T-helper 1 cell treated with Interleukin-12 subunit alpha and Interleukin-12 subunit beta and Interleukin-4 antibody, amounts not matched to agents 30 ng/mL and 1 ng/mL, for 36 hours (primary cell): ENCODE data around the gene GVQW3. TPM values are rescaled to one million over a fixed set of nuclear protein-coding genes. Genes with fewer than 3 reads are reported as not detected.

Experiments
- intact Hi-C: fragments of 100-400 bp; cut with micrococcal nuclease; formaldehyde crosslinking; loops from one replicate; pipeline ENCODE4 v1.15.1; 2024
- total RNA-seq: library from RNA; stranded (reverse); gene quantifications from 2 replicates; pipeline ENCODE4 v1.2.3, GENCODE V29; 2022

GVQW3 gene
- 3.7 and 4.2 TPM in 2 replicates for total RNA-seq

DNA sequence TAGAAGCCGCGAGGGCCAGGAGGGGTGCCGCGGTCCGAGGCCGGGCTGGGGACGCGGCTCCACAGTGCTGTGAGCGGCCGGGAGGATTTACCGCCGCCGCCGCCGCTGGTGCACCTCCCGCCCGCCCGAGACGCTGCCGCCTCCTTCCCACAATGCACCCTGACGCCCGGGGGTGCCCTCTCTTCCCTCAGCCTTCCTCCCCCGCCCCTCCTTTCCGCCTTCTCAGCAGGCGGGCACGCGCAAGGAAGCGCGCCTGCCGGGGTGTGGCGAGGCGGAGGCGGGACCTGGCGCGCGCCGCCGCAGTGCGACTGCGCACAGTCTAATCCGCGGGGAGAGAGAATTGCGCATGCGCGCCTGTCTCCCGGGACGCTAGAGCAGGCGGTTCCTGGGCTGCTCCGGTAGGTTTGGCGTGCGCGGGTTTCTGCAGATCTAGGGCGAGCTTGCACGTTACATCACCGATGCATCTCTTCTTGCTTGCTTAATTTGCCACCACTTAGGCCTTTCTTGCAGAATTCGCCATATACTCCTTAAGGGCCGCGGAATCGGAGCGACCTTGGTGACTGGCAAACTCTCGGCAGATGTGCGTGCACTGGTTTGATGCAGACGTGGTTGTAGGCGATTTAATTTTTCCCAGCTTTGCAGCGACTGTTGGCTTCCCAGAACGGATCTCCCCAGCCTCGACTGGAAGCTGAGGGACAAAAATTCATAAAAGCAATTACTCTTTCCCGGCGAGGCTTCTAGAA is at the start of gene GVQW3, which contains the start of gene THAP12:
GVQW3 (plus strand) TSS at position 347 of the 743 bp plus-strand sequence. CDS start 506 bp downstream, outside the sequence.
THAP12 (minus strand) TSS at position 156 of the 743 bp plus-strand sequence. CDS start 296 bp downstream, outside the sequence.
- intact Hi-C loops = loop anchor here (1.0 to 5.0 kb wide), 11 partner anchors 63 to 1984 kb away; partner anchors contain the start of genes AAMDC, ACER3, NEU3 and PGM2L1

DNA sequence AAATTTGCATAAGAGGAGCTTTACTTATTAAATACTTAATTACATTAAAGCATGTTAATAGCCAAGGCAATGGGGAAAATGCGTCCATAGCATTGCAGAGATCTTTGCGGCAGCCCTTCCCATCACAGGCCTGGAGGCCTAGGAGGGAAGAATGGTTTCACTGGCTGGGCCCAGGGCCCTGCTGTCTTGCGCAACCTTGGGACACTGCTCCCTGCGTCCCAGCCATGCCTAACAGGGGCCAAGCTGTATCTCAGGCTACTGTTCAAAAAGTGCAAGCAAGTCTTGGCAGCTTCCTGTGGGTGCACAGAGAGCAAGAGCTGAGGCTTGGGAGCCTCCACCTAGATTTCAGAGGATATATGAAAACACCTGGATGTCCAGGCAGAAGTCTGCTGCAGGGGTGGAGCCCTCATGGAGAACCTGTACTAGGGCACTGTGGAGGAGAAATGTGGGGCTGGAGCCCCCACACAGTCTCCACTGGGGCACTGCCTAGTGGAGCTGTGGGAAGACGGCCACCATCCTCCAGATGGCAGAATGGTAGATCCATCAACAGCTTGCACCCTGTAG is 46.2 kb upstream of the GVQW3 start:
- intact Hi-C loops = no loop called here

DNA sequence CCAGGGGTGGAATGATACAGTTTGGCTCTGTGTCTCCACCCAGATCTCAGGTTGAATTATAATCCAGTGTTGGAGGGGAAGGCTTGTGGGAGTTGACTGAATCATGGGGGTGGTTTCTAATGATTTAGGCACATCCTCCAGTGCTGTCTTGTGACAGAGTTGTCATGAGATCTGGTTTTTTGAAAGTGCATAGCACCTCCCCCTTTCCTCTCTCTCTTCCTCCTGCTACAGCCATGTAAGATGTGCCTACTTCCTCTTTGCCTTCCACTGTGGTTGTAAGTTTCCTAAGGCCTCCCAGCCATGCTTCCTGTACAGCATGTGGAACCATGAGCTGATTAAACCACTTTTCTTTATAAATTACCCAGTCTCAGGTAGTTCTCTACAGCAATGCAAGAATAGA is 45.3 kb upstream of the GVQW3 start:
- intact Hi-C loops = no loop called here

DNA sequence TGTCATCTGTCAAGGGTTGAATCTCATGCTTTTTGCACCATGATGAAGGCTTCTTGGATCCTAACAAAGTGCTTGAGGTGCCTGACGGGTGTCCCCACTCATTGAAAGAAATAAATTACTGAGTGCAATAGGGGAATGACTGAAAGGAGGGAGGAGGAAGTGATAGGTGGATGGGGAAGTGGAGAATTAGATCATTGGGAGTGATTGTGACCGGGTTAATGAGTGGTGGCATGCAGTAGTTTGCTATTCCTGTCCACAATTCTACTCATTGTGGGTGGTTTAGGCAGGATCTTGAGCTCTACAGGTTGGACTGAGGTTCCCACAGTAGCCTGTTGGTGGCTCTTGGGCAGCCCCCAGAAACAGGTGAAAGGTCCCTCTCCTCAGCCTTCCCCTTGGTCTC is 44.5 kb upstream of the GVQW3 start:
- intact Hi-C loops = no loop called here

DNA sequence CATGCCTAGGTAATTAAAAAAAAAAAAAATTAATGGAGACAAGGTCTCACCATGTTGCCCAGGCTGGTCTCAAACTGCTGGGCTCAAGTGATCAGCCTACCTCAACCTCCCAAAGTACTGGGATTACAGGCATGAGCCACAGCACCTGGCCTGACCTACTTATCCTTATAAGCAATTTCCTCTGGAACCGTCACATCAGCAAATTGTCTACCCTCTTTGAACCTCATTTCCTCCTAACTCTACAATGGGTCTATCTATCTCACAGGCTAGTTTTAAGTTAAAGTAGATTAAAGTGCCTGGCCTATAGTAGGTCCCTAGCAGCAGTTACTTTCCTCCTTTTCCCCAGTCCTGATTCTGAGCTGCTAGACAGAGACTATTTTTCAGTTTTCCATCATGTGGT is 43.7 kb upstream of the GVQW3 start:
- intact Hi-C loops = no loop called here

DNA sequence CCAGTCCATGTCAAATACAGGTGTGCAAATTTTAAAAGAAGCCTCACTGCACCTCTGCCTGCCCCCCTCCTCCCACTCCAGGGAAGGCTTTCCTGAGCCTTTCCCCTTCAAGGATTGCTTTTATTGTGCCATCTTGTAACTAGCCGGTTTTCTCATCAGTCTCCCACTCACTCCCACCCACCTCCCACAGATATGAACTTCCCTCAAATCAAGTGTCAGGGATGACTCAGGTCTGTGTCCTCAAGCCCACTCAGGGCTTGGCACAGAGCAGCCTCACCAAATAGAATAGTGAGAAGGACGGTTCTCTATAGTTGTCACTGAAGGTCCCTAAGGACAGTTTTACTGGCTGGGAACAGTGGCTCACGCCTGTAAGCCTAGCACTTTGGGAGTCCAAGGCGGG is 43.2 kb upstream of the GVQW3 start:
- intact Hi-C loops = no loop called here

DNA sequence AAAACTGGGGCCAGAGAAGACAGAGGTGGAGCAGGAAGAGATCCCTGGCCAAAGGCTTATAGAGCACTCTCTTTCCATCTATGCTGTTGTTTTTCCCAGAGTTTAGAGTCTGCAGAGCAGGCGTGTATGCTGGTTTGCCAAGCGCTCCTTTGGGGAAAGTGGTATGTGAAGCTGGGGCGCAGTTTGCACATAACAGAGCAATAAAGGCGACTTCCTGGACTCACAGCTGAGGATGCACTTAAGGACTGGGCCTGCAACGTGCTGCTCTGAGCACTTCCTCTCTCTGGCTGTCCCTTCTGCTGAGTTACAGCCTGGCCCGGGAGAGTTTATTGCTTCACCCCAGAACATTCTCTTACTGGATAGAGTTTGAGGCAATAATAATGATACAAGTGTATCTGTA is 41.9 kb upstream of the GVQW3 start:
- intact Hi-C loops = no loop called here

DNA sequence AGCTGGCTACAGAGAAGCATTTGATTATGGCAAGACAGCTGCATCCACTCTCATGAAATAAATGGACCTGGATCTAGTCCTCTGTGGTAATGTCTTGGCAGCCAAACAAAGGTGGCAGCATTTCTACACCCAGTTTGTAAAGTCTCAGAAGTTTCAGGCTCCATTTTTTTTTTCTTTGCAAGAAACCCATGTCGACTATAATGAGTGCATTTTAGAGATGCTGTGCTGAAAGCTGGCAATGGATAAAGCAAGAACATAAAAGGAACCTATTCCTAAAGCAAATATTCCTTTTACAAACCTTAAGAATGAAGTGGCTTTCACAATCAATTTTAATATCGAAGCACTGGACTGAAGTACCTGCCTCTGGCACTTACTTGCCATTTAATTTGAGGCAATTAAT is 33.7 kb upstream of the GVQW3 start:
- intact Hi-C loops = no loop called here

DNA sequence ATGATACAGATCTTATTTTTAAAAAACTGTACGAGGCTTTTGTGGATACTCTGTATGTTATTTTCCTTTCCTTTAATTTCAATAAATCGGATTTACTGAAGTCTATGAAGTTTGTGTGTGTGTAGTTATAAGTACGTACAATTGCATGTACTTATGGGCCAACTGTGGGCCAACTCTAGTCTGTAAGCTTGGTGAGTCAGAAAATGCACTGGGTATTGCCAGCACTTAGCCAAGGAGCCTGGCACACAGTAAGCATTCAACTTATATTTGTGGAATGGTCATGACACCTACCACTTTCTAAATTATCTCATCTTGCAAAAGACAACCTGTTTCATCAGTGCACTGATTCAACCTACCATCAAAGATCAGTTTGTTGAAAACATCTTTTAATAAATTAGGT is 32.8 kb upstream of the GVQW3 start:
- intact Hi-C loops = no loop called here

DNA sequence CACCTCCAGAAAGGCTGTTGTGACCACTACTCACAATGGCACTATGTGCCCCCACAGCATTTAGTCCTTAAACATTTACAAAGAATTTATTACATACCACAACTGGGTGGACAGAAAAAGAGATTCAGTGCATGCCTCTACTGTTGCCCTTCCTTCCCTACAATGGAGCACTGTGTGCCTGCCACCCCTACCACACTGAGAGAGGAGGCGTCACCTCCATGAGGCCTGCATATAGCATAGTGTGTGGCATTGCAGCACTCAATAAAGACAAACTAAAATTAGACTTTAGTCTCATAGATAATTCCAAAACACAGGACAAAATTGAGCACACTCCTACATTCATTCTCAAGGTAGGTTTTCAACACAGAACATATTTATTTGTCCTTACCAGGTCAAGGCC is 26.0 kb upstream of the GVQW3 start:
- intact Hi-C loops = no loop called here

DNA sequence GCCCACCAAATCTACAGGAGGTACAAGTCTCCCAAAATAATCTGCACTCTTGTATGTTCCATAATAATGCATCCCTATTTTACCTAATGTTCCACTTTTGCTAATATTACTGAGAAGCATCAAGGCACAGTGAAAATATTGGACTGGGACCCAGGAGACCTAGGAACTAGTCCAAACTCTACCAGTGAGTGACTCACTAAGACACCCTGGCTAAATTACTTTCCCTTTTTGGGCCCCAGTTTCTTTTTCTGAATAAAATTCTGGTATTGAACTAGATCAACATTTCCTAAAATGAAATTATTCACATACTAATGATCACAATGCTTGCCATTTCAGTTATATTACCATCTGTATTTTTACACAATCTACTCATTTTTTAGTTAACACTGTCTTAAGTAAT is 19.7 kb upstream of the GVQW3 start:
- intact Hi-C loops = no loop called here

DNA sequence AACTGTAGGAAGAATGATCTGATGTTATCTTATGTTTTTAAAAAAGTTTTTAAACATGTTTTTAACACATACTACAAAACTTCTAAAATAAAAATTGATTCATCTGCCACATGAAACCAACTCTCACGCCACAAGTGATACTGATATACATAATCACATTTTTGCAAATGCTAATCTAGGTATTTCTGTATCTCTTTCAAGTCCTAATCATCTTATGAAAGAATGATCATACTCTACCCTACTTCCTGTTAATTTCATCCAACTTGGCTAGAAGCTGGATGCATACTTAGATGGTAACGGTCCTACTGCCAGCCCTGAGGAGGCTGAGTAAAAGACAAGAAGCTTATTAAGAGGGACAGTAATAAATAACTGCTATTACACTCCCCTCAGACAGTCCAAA is 19.3 kb upstream of the GVQW3 start:
- intact Hi-C loops = no loop called here

DNA sequence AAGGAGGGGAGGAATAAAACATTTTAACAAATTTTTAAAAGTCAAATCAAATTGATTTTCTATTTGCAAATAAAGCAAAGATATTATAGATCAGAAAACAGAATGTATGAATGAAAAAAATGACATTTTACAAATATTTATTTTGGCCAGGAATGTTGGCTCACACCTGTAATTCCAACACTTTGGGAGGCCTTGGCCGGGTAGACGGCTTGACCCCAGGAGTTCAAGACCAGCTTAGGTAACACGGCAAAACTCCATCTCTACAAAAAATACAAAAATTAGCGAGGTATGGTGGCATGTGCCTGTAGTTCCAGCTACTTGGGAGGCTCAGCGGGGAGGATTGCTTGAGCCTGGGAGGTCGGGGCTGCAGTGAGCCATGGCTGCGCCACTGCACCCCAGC is 18.4 kb upstream of the GVQW3 start:
- intact Hi-C loops = no loop called here

DNA sequence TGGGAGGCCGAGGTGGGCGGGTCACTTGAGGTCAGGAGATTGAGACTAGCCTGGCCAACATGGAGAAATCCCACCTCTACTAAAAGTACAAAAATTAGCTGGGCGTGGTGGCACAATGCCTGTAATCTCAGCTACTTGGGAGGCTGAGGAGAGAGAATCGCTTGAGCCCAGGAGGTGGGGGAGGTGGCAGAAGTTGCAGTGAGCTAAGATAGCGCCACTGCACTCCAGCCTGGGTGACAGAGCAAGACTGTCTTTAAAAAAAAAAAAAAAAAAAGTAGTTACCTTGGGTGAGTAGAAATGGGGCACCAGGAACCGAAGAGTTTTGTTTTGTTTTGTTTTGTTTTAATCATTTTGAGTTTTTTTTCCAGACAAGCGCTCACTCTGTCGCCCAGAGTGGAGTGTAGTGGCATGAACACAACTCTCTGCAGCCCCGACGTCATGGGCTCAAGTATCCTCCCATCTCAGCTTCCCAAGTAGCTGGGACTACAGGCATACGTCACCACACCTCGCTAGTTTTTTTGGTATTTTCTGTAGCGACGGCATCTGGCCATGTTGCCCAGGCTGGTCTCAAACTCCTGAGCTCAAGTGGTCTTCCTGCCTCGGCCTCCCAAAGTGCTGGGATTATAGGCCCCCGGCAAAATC is 16.0 kb upstream of the GVQW3 start:
- intact Hi-C loops = no loop called here

DNA sequence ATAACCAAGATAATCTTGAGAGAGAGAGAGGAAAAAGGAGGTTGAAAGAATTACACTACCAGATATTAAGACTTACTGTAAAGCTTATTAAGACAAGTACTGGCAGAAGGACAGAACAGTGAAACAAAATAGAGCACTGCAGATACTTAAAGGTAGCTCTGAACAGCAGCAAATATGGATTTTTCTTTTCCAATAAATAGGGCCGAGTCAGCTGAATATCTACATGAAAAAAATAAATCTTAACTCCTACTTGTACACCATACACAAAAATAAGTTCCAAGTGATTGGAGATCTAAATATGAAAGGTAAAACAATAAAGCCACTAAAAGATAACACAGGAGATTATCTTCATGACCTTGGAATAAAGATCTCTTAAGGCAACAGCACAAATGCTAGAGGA is 12.6 kb upstream of the GVQW3 start:
- intact Hi-C loops = no loop called here

DNA sequence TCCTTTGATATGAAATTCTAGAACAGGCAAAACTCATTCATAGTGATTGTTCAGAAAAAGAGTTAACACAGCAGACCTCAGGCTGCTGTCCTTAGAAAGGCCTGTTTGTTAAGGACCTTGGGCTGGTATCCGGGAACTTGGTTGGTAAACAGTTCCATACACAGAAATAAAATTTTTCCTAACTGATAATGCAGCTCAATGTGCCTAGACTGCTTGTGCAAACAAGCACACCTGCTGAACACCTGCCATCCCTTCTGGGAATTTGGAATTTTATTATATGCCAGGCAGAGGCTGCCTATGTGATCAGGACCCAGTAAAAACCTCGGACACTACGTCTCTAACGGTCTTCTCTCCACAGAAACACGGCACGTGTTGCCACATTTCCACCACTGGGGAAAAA is 11.7 kb upstream of the GVQW3 start:
- intact Hi-C loops = no loop called here

DNA sequence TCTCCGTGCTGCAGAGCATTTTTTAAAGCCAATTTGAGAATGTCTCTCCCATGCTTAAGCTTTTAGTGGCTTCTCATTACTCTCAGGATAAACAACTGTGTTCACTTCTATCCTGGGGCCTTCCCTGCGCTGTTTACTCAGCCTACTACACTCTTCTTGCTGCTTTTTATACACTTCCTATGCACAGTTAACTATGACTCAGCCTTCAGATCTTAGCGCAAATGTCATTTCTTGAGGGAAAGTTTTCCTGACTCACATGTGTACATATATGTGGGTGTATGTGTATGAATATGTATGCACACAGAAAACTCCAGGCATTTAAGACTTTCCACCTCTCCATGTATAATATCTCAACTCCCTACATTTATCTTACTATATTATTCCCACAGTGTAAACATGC is 10.0 kb upstream of the GVQW3 start:
- intact Hi-C loops = no loop called here

DNA sequence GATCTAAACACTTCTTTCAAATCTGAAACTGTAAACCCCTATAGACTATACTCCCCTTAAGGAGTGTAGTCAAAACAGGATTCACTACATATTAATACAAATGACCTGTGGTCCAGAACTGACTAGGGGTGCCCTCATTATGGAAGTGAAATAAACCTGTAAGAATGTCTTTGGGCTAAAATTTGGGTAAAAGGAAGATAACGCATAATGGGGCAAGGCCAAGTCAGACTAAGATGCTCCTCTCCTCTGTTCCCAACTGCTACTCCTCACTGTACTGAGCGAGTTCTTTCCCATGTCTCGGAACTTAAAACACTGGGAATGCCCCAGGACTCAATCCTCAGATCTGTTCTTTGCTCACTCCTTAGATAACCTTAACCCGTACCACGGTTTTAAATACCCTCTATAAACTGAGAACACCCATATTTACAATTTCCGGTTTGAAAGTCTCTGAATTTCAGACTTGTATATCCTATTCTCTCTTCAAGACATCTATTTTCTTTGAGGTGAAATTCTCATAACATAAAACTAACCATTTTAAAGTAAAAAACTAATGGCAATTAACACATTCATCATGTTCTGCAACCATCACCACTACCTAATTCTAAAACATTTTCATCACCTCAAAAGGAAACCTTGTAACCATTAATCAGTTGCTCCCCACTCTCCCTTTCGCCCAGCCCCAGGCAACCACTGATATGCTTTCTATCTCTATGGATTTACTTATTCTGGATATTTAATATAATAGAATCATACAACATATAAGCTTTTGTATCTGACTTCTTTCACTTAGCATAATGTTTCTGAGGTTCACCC is 4.2 kb upstream of the GVQW3 start:
- intact Hi-C loops = no loop called here

DNA sequence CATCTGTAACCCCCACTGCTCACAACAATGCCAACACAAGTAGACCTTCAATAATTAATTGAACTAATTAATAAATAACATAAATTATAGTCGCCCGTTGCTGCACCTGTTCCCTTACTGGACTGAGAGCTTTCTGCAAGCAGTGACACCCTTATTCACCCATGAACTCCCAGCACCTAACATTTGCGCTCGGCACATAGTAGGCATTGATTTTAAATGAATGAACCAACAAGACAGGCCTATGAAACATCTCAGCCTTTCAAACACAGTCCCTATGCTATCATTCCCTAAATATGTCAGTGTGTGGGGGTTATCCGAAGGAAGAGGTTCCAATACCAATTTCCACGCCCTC is 1.3 kb upstream of the GVQW3 start:
- intact Hi-C loops = loop anchor here (1.0 to 5.0 kb wide), 5 partner anchors 298 to 1982 kb away; partner anchors contain the start of genes AAMDC, ACER3, PGM2L1 and RSF1

DNA sequence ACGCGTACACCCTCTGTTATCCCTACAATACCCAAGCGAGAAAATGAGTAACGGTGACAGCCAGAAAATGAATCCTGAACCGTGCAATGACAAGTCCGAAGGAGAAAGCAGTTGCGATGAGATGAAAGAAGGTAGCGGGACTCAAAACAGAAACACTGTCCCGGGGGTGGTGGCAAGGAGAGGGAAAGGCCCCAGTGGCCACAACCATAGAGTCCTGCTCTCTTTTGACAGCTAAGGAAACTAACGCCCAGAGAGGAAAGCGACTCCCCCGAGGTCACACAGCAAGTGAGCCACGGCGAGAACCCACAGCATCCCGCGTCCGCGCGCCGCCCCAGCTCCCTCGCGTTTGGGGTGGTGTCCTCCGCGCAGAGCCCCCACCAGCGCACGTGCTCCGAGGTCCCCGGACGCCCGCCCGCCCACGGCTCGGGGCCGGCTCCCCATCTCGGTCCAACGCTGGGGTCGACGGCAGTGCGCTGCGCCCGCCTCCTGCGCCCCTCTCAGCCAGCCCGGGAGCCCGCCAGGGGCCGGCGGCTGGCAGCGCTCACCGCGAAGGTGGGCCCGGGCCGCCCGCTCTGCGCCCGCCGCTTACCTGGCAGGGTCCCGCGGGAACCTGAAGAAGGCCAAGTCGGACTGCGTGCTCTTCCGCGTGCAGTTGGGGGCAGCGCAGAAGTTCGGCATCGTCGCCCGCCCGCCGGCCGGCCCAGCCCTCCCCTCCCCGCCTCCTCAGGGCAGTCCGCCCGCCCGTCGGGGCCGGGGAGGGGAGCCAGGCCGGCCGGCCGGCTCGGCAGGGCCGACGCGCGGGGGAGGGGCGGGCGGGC is 755 bp upstream of the GVQW3 start:
- intact Hi-C loops = loop anchor here (1.0 to 5.0 kb wide), 5 partner anchors 297 to 1983 kb away; partner anchors contain the start of genes AAMDC, ACER3, PGM2L1 and RSF1

DNA sequence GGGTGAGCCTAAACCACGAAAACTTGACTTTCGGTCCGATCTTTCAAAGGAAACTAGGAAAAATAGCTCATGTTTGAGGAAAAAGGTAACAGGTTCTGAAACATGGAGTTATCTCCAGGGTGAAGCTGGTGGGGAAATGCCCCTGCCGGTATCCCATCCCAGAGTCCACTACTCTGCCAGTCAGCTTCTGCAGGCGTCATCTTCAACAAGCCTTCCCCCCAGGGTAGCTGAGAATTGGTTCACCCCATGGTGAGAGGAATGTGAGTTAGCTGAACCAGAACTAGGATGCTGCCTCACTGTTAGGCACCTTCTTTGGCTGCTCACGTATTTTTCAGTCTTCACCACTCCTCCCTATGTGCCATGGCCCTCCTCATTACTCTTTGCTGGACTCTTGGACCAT is 1.1 kb downstream of the GVQW3 start:
- intact Hi-C loops = loop anchor here (5.0 kb wide), 3 partner anchors 295 to 1985 kb away; partner anchors contain the start of genes ACER3 and PGM2L1
